Suppressor macrophage (primary cell): ENCODE measurements around the gene ABCC10.

Experiments
- DNase-seq, 4 experiments: peaks; one replicate each; pipeline ENCODE4 v3.0.0-alpha.2; 2020 to 2022

Gene ABCC10

GRCh38 chr6:43471399-43471798 lies 44.1 kb downstream of the ABCC10 start:
- DNase-seq: no peak

- DNase-seq: no peak
Observed at GRCh38 chr6:43472515-43472914, 45.2 kb downstream of the ABCC10 start.

DNA sequence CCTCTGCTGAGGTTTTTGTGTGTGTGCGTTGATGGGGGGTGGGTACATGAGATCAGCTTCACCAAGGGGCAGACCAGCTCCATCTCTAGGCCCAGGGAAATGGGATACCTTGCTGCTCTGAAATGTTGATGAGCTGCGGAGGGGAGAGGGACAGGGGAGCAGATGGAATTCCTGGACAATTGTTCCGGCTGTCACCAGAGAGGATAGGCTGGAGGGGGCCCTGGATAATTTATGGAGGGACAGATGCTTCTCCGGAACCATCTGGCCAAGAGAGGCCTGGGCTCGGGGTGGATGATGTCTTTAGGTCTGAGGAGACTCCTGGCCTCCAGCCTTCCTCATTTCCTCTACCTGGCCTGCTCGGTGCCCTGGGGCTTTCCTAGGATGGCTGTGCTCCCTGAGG lies 48.2 kb downstream of the ABCC10 start:
- no peak for DNase-seq

GRCh38 chr6:43476746-43477145 lies 49.4 kb downstream of the ABCC10 start:
- DNase-seq: no peak

- peak; percentile 87 to 95 (median 92) for DNase-seq
Observed at GRCh38 chr6:43477235-43478007, 50.1 kb downstream of the ABCC10 start, which contains the start of gene TJAP1. TSS of gene TJAP1 (plus strand) at chr6:43477570. CDS start at chr6:43499002, 21,432 bp downstream.

- peak in 3 of 4 experiments; percentile 18 to 42 (median 24) for DNase-seq
Observed at GRCh38 chr6:43478008-43478372, 50.6 kb downstream of the ABCC10 start.

DNA sequence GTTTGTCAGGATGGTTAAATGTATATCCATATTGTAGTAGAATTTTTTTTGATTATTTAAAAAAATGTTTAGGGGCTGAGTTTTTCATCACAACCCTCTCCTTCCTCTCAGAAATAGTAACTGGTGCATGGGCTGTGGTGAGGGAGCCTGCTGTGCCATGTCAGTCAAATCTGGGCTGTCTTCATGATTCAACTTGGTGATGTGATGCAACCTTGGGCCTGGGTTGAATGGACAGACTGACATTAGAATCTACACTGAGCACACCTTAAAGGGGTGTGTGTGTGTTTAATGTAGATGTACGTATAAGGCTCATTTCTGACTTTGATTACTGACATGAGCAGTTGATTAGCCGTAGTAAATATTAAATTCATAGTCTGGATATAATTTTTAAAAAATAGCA lies 53.7 kb downstream of the ABCC10 start:
- peak in 1 of 4 experiments; percentile 11 for DNase-seq

GRCh38 chr6:43481591-43482236 lies 54.4 kb downstream of the ABCC10 start:
- DNase-seq: no peak

- no peak for DNase-seq
Observed at GRCh38 chr6:43488667-43489276, 61.4 kb downstream of the ABCC10 start.

- DNase-seq: no peak
Observed at GRCh38 chr6:43489277-43490072, 62.1 kb downstream of the ABCC10 start.

- DNase-seq: no peak
Observed at GRCh38 chr6:43490523-43490939, 63.2 kb downstream of the ABCC10 start.

- DNase-seq: no peak
Observed at GRCh38 chr6:43491750-43492661, 64.7 kb downstream of the ABCC10 start.

GRCh38 chr6:43492673-43493072 lies 65.3 kb downstream of the ABCC10 start:
- DNase-seq: no peak

GRCh38 chr6:43493230-43493629 lies 65.9 kb downstream of the ABCC10 start:
- no peak for DNase-seq

GRCh38 chr6:43493833-43494232 lies 66.5 kb downstream of the ABCC10 start:
- no peak for DNase-seq

GRCh38 chr6:43494321-43494720 lies 67.0 kb downstream of the ABCC10 start:
- DNase-seq: no peak

DNA sequence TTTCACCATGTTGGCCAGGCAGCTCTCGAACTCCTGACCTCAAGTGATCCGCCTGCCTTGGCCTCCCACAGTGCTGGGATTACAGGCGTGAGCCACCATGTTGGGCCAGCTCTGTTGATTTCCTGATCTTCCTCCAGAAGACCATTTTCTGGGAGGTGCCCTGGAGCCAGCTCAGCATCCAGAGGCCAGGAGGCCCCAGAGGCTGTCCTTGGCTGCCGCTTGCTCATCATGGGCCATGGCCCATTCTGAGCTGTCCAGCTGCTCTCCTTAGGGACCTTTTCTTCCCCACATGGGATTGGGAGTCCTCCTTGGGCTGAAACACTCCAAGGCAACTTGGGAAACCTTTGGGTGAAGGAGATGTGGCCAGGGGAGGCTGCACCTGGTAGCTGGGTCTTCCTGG lies 67.4 kb downstream of the ABCC10 start:
- DNase-seq: no peak

DNA sequence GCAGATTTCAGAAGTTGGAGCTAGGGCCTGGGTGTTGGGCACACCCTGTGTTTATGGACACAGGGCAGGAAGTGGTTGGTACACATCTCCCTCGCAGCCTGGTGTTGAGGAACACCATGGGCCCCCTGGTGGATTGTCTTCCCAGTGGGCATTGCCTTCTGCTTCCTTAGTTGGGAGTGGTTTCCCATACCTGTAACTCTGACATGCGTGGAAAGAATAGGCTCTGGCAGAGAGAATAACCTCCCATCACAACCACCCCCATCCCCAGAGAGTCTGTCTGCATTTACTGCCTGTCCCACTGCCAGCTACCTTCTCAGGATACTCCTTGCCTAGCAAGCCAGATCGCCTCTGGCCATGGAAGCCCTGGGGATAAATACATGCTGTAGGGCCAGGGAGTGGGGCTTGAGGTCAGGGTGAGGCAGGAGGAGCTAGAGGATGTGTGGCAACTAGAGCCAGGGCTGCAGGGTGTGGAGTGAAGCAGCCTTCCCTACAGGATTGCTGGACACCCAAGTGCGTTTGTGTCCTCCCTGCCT lies 68.1 kb downstream of the ABCC10 start:
- DNase-seq: peak in 2 of 4 experiments; percentile 27 to 34

GRCh38 chr6:43496370-43497128 lies 69.2 kb downstream of the ABCC10 start:
- no peak for DNase-seq

- no peak for DNase-seq
Observed at GRCh38 chr6:43497129-43497396, 69.7 kb downstream of the ABCC10 start.

DNA sequence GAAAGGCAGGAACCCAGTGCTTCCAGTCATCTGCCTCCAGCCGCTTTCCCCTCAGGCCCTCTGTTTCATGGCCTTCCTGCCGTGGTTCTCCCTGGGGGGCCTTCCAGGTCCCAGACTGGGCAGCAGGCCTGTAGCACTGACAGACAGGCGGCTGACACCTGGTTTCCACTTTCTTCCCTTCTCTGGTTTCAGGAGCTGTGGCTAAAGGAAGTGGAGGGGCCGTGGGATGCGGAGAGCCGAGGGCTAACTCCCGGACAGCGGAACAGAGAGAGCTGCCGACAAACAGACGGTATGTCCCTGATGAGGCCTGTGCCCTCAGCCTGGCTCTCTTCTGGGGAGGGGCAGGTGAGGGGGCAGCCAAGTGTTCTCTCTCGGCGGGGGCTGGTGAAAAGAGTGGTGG lies 70.3 kb downstream of the ABCC10 start:
- no peak for DNase-seq
